ENCODE data around the gene SART1.

GRCh38 chr11:65960824-65961266 lies 689 bp upstream of the SART1 start:
- TF ChIP-seq EZH2 (IDR thresholded peaks at IDR 0.05; ENCODE audit: low read length) = no peak
- no peak for TF ChIP-seq CTCF (optimal IDR thresholded peaks at IDR 0.05 in 1 of 3, IDR thresholded peaks at IDR 0.05 in 1 of 3, conservative IDR thresholded peaks at IDR 0.05 in 1 of 3; ENCODE audit: extremely low read depth in 1 of 3, insufficient read depth in 2 of 3, low read length in 3 of 3)
